Lung (tissue), 12 donors: ENCODE results near the gene NFAM1. TPM values are rescaled to one million over a fixed set of nuclear protein-coding genes. Genes with fewer than 3 reads are reported as not detected.

Source experiments
- ATAC-seq: fragments of 200-7000 bp; cut with Tn5 transposase; one replicate; pipeline ENCODE4 v1.9.1; 2020; ENCODE audit warnings: moderate number of reproducible peaks; ENCODE audit not compliant: insufficient read depth, low FRiP score
- DNase-seq, 3 donors: peaks; one replicate each; pipeline ENCODE4 v3.0.0-alpha.2; 2013 to 2017
- H3K27ac ChIP-seq, 2 donors: one replicate each; pipeline ENCODE4 v1.5.1; 2013; ENCODE audit warnings: mild to moderate bottlenecking in 2 of 2, moderate library complexity in 2 of 2, control low read depth in 1 of 2, inconsistent platforms in 1 of 2, low read depth in 1 of 2, low read length in 1 of 2
- H3K27me3 ChIP-seq, 3 donors: one replicate each; pipeline ENCODE4 v1.5.1; 2013; ENCODE audit warnings: low read length in 2 of 3; ENCODE audit not compliant: control insufficient read depth in 3 of 3, insufficient read depth in 3 of 3
- H3K36me3 ChIP-seq, 4 donors: one replicate each; pipeline ENCODE4 v1.5.1; 2013; ENCODE audit warnings: low read length in 4 of 4, mild to moderate bottlenecking in 1 of 4, moderate library complexity in 1 of 4; ENCODE audit not compliant: control insufficient read depth in 4 of 4, insufficient read depth in 4 of 4
- H3K4me1 ChIP-seq, 5 donors: one replicate each; pipeline ENCODE4 v1.5.1; 2013; ENCODE audit warnings: low read length in 5 of 5, mild to moderate bottlenecking in 2 of 5, moderate library complexity in 1 of 5; ENCODE audit not compliant: control insufficient read depth in 5 of 5, insufficient read depth in 5 of 5
- H3K4me3 ChIP-seq: one replicate; pipeline ENCODE4 v1.5.1; 2013; ENCODE audit warnings: mild to moderate bottlenecking, control low read depth, moderate library complexity
- H3K9ac ChIP-seq, 2 donors: one replicate each; pipeline ENCODE4 v1.5.1; 2013; ENCODE audit warnings: low read length in 2 of 2, control low read depth in 1 of 2; ENCODE audit not compliant: insufficient read depth in 1 of 2
- H3K9me3 ChIP-seq, 4 donors: one replicate each; pipeline ENCODE4 v1.5.1; 2013; ENCODE audit warnings: low read length in 3 of 4, mild to moderate bottlenecking in 1 of 4, moderate library complexity in 1 of 4; ENCODE audit not compliant: control insufficient read depth in 4 of 4, insufficient read depth in 3 of 4
- WGBS, 2 donors: extraction: QIAGEN DNeasy Blood & Tissue Kit; methylation state at CpG; one replicate each; pipeline ENCODE4 v1.1.7; 2013; 5-methylcytosine and 5-hydroxymethylcytosine counted together
- polyA plus RNA-seq, 2 donors: library from polyadenylated mRNA; stranded (reverse); fragments of 200-250 nt; gene quantifications; one replicate each; pipeline ENCODE4 v1.2.1, GENCODE V29; 2013
- total RNA-seq, 2 donors: library from RNA; depleted of rRNA in 1 of 2; stranded (reverse); fragments of >200 nt in 1 of 2; gene quantifications; one replicate each; pipeline ENCODE4 v1.2.1, GENCODE V29; 2014 to 2021
- TF ChIP-seq, protein P1 (sequence below): IDR thresholded peaks from 2 replicates; pipeline ENCODE4 v1.5.1; 2012; ENCODE audit warnings: mild to moderate bottlenecking; ENCODE audit errors: control extremely low read depth, extremely low read depth
- donor health status: control.
- donor health status: control.
- donor health status: Bipolar disorder and iron deficiency.
- donor health status: healthy.
- donor health status: DM: yes; HTN: yes; CAD: no.

Gene NFAM1
- total and polyA plus RNA-seq, 4 donors: 2.2 to 24.6 (median 9.0) TPM

DNA sequence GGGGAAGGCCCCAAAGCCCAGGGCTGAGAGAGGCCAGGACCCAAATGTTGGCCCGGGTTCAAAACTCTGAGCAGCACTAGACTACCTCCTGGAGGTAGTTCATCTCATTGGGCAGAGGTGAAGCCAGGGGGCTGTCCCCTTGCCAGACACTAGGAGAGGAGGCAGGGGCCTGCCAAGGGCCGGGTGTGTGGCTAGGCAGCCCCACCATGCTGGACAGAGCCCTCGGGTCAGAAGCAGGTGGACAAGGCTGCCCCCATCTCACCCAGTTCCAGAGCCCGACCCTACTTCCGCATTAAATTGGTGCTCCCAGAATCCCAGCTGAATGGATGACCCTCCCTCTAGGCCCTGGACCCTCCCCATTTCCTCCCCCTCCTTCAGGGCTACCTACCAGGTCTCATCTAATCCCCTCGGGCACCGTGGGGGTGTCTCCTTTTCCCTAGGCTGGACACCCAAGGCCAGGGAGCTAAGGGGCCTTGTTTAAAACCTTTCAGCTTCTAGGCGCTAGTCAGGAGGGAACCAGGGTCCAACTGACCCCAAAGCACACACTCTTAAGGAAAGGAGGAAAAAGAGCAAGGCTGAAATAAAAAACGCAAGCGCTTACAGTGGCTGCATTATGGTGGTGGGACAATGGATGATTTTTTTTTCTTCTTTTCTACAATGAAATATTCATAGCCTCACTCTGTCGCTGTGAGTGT lies 89.6 kb downstream of the NFAM1 start:
- Histone ChIP-seq H3K27me3 (peaks cover 0 to 5% (median 0%) of the 10 kb centered on the region in 3 donors), H3K36me3 (no peaks in the 10 kb centered on the region), H3K27ac (no peak overlapping the region), H3K9me3 (no peaks in the 10 kb centered on the region), H3K4me3 (no peak overlapping the region), H3K9ac (no peak overlapping the region), H3K4me1 (peaks cover 0 to 18% (median 2%) of the 10 kb centered on the region in 5 donors)
- ATAC-seq (no peak), DNase-seq (no peak)
- TF ChIP-seq, protein P1, sequence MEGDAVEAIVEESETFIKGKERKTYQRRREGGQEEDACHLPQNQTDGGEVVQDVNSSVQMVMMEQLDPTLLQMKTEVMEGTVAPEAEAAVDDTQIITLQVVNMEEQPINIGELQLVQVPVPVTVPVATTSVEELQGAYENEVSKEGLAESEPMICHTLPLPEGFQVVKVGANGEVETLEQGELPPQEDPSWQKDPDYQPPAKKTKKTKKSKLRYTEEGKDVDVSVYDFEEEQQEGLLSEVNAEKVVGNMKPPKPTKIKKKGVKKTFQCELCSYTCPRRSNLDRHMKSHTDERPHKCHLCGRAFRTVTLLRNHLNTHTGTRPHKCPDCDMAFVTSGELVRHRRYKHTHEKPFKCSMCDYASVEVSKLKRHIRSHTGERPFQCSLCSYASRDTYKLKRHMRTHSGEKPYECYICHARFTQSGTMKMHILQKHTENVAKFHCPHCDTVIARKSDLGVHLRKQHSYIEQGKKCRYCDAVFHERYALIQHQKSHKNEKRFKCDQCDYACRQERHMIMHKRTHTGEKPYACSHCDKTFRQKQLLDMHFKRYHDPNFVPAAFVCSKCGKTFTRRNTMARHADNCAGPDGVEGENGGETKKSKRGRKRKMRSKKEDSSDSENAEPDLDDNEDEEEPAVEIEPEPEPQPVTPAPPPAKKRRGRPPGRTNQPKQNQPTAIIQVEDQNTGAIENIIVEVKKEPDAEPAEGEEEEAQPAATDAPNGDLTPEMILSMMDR: no peak
- WGBS, 2 donors: 85 to 86% methylated on average over 11 of the region's 11 CpGs

DNA sequence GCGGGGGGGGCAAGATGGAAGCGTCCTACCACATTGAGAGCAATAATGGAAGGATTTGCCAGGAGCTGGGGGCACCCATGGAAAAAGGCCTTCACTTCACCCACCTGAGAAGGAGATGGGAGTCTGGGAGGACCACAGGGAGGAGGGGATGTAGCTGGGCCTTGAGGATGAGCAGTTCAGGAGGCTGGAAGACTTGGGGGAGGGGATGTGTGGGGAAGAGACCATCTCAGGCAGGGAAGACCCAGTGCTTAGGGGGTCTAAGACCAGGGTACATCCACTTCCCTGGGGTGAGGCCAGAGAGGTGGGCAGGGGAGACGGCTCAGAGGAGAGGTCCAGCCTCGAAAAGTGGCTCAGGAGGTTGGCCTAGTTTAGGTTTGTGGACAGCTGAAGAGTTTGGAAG lies 90.4 kb downstream of the NFAM1 start:
- ATAC-seq (no peak), DNase-seq (no peak)
- Histone ChIP-seq H3K9ac (no peak overlapping the region), H3K4me1 (peaks cover 0 to 10% (median 2%) of the 10 kb centered on the region in 5 donors), H3K27ac (no peak overlapping the region), H3K9me3 (no peaks in the 10 kb centered on the region), H3K36me3 (no peaks in the 10 kb centered on the region), H3K4me3 (no peak overlapping the region), H3K27me3 (peaks cover 0 to 5% (median 0%) of the 10 kb centered on the region in 3 donors)
- TF ChIP-seq, protein P1: no peak
- 95 to 97% methylated on average over 4 of the region's 4 CpGs for WGBS, 2 donors

- no peak overlapping the region for H3K4me3 ChIP-seq
- ATAC-seq: no peak
- H3K27me3 ChIP-seq: peaks cover 0 to 5% (median 0%) of the 10 kb centered on the region in 3 donors
Measured at GRCh38 chr22:42340829-42341383, 91.3 kb downstream of the NFAM1 start.

More at GRCh38 chr22:42340829-42341383, 91.3 kb downstream of the NFAM1 start:
- Histone ChIP-seq H3K36me3 (no peaks in the 10 kb centered on the region), H3K9ac (no peak overlapping the region), H3K27ac (no peak overlapping the region), H3K4me1 (peaks cover 0 to 10% (median 2%) of the 10 kb centered on the region in 5 donors), H3K9me3 (no peaks in the 10 kb centered on the region)
- TF ChIP-seq, protein P1: no peak
- DNase-seq: peak in 1 of 3 donors; percentile 33
- 16 to 30% methylated on average over 26 of the region's 26 CpGs for WGBS, 2 donors
